Endothelial cell of umbilical vein (primary cell): ENCODE measurements around the gene COL6A3. TPM values are rescaled to one million over a fixed set of nuclear protein-coding genes. Genes with fewer than 3 reads are reported as not detected.

Experiments used
- BruUV-seq: library from RNA; stranded (reverse); fragments of 400-500 nt; replicated peaks from 2 replicates; lab custom pipeline; 2021; lab: Mats Ljungman, UMichigan
- CTCF ChIA-PET: fragments of 300-600, 350-600 bp; sonication (Branson Sonifier 250); formaldehyde crosslinking; loops from one replicate; lab custom pipeline; 2021; ENCODE audit warnings: antibody characterized with exemption, inconsistent platforms; lab: Charles Lee
- POLR2A ChIA-PET: fragments of 300-600, 350-600 bp; sonication (Branson Sonifier 250); formaldehyde crosslinking; loops from one replicate; lab custom pipeline; 2021; ENCODE audit warnings: antibody characterized with exemption, inconsistent platforms; lab: Charles Lee
- DNase-seq: peaks from one replicate; pipeline ENCODE4 v3.0.0-alpha.2; 2011; ENCODE audit warnings: low read depth, low spot score
- FAIRE-seq: peaks from 2 replicates; lab custom pipeline; 2011; peaks lifted over from hg19 to GRCh38; lab: Jason Lieb, UNC
- H2AFZ ChIP-seq: 2 replicates; pipeline ENCODE4 v1.6.0; 2012; ENCODE audit warnings: low read depth, low read length, control low read depth, inconsistent platforms
- H3K27ac ChIP-seq: 2 replicates; pipeline ENCODE4 v1.5.1; 2011; ENCODE audit warnings: low read depth, mild to moderate bottlenecking, control low read depth, low read length, moderate library complexity; ENCODE audit not compliant: insufficient read depth
- H3K27me3 ChIP-seq, 2 experiments: 2 replicates each; pipeline versions ENCODE4 v1.6.0 to v1.6.1; 2011; ENCODE audit warnings: low read length in 2 of 2, mixed read lengths in 1 of 2; ENCODE audit not compliant: control insufficient read depth in 2 of 2, insufficient read depth in 2 of 2
- H3K36me3 ChIP-seq, 2 experiments: 2 replicates in 1 of 2; 3 replicates in 1 of 2; pipeline ENCODE4 v1.5.1; 2011; ENCODE audit warnings: low read length in 2 of 2, mild to moderate bottlenecking in 1 of 2, moderate library complexity in 1 of 2; ENCODE audit not compliant: control insufficient read depth in 2 of 2, insufficient read depth in 2 of 2; ENCODE audit errors: extremely low read depth in 1 of 2
- H3K4me1 ChIP-seq: 3 replicates; pipeline ENCODE4 v1.5.1; 2011; ENCODE audit warnings: mild to moderate bottlenecking, low read length; ENCODE audit not compliant: control insufficient read depth, insufficient read depth; ENCODE audit errors: extremely low read depth
- H3K4me2 ChIP-seq: 2 replicates; pipeline ENCODE4 v1.6.1; 2011; ENCODE audit warnings: low read length, control low read depth, mixed read lengths; ENCODE audit not compliant: insufficient read depth
- H3K4me3 ChIP-seq, 3 experiments: fragments of 200-600 bp in 1 of 3; sonication (generic), shearing (Covaris generic) in 1 of 3; replicated peaks in 1 of 3; 2 replicates each; pipeline ENCODE4 v1.5.1; 2011 to 2016; ENCODE audit warnings: control low read depth in 3 of 3, low read length in 3 of 3, mild to moderate bottlenecking in 2 of 3, inconsistent platforms in 1 of 3, low read depth in 1 of 3, moderate library complexity in 1 of 3; ENCODE audit not compliant: insufficient read depth in 1 of 3
- H3K79me2 ChIP-seq: 2 replicates; pipeline ENCODE4 v1.6.0; 2012; ENCODE audit warnings: low read length, inconsistent platforms; ENCODE audit not compliant: control insufficient read depth, insufficient read depth
- H3K9ac ChIP-seq: replicated peaks from 2 replicates; pipeline ENCODE3; 2011; ENCODE audit warnings: low read length, control low read depth; ENCODE audit not compliant: insufficient read depth; ENCODE audit errors: extremely low read depth
- H3K9me1 ChIP-seq: replicated peaks from 3 replicates; pipeline ENCODE4 v1.6.0; 2011; ENCODE audit warnings: mild to moderate bottlenecking, low read length; ENCODE audit not compliant: control insufficient read depth, insufficient read depth; ENCODE audit errors: extremely low read depth
- H3K9me3 ChIP-seq: replicated peaks from 2 replicates; pipeline ENCODE4 v1.5.1; 2012; ENCODE audit warnings: low read length, inconsistent platforms; ENCODE audit not compliant: control insufficient read depth, insufficient read depth
- H4K20me1 ChIP-seq: replicated peaks from 2 replicates; pipeline ENCODE3; 2011; ENCODE audit warnings: mild to moderate bottlenecking, low read length; ENCODE audit not compliant: control insufficient read depth, insufficient read depth; ENCODE audit errors: extremely low read depth
- CTCF ChIP-seq, 2 donors: IDR thresholded peaks; 1 replicate in 1 of 2; 2 replicates in 1 of 2; pipeline ENCODE4 v1.5.1; 2011; ENCODE audit warnings: low read length in 2 of 2, mild to moderate bottlenecking in 2 of 2, moderate library complexity in 2 of 2, control low read depth in 1 of 2, inconsistent platforms in 1 of 2, low read depth in 1 of 2; ENCODE audit not compliant: insufficient read depth in 1 of 2; ENCODE audit errors: extremely low read depth in 1 of 2
- EZH2 ChIP-seq: IDR thresholded peaks from 2 replicates; pipeline ENCODE4 v1.6.1; 2012; ENCODE audit warnings: borderline replicate concordance, low read depth, mild to moderate bottlenecking, moderate library complexity, low read length, inconsistent platforms; ENCODE audit not compliant: severe bottlenecking
- FOS ChIP-seq: IDR thresholded peaks from 2 replicates; pipeline ENCODE4 v1.6.1; 2011; ENCODE audit warnings: mild to moderate bottlenecking, low read length, moderate library complexity, borderline replicate concordance; ENCODE audit not compliant: insufficient read depth
- JUN ChIP-seq: IDR thresholded peaks from 2 replicates; pipeline ENCODE4 v1.6.1; 2011; ENCODE audit warnings: borderline replicate concordance, low read depth; ENCODE audit not compliant: insufficient read length, insufficient read depth
- MAX ChIP-seq: IDR thresholded peaks from 2 replicates; pipeline ENCODE4 v1.6.1; 2011; ENCODE audit not compliant: insufficient read depth, insufficient read length
- MYC ChIP-seq: IDR thresholded peaks from one replicate; pipeline ENCODE4 v1.6.1; 2011; ENCODE audit warnings: mild to moderate bottlenecking, low read depth, low read length
- POLR2A ChIP-seq: IDR thresholded peaks from 2 replicates; pipeline ENCODE4 v1.6.1; 2012; ENCODE audit warnings: low read depth, mild to moderate bottlenecking, control low read depth, low read length
- POLR2AphosphoS5 ChIP-seq: IDR thresholded peaks from 2 replicates; pipeline ENCODE4 v1.6.1; 2012; ENCODE audit warnings: low read depth, mild to moderate bottlenecking, control low read depth, low read length, moderate library complexity; ENCODE audit not compliant: insufficient read depth
- dilution Hi-C: fragments of 300-500 bp; cut with MboI; formaldehyde crosslinking; loops from one replicate; pipeline ENCODE4 v1.15.0; 2019; ENCODE audit warnings: low sequenced_read_pairs; ENCODE audit not compliant: extremely low pct_ligation_motif_present
- intact Hi-C: fragments of 100-400 bp; cut with micrococcal nuclease; formaldehyde crosslinking; loops from one replicate; pipeline ENCODE4 v1.10.0; 2022
- polyA plus RNA-seq, 4 experiments: library from polyadenylated mRNA; depleted of rRNA in 3 of 4; stranded (reverse) in 3 of 4; unstranded in 1 of 4; fragments of >200 nt; gene quantifications; 2 replicates each; pipeline versions ENCODE4 v1.2.1 to v1.2.3, GENCODE V29; 2011 to 2012; ENCODE audit warnings: missing spikeins in 1 of 4
- total RNA-seq: library from RNA; stranded (reverse); gene quantifications from 2 replicates; pipeline ENCODE4 v1.2.3, GENCODE V29; 2021

The COL6A3 gene
- total and polyA plus RNA-seq, 2 donors (not counting 3 experiments of a cell fraction or from before 2014, with no cell fraction given) = 0.03 TPM; not detected in 1

GRCh38 chr2:237359894-237360780, 53.8 kb downstream of the COL6A3 start:
- DNase-seq (no peak), FAIRE-seq (no peak)
- H3K4me1 ChIP-seq = no peaks in the 10 kb centered on the region
- no peaks in the 10 kb centered on the region for H3K9me3 ChIP-seq
- no TSS peak for BruUV-seq
- H3K4me3 ChIP-seq = no peak overlapping the region
- dilution Hi-C loops = no loop called here
- H4K20me1 ChIP-seq = no peaks in the 10 kb centered on the region
- TF ChIP-seq MAX = no peak
- no peak for TF ChIP-seq POLR2A
- no peak for TF ChIP-seq EZH2
- no peak for TF ChIP-seq MYC
- no peak for TF ChIP-seq JUN
- TF ChIP-seq FOS = no peak
- no peak for TF ChIP-seq POLR2AphosphoS5
- no peak for TF ChIP-seq CTCF (IDR thresholded peaks at IDR 0.05; ENCODE audit: extremely low read depth in 1 of 2, insufficient read depth in 1 of 2, low read depth in 1 of 2, low read length in 2 of 2)
- no peak overlapping the region for H2AFZ ChIP-seq
- POLR2A ChIA-PET = no interaction called here
- intact Hi-C loops = no loop called here
- CTCF ChIA-PET = no interaction called here
- peaks cover 0 to 2% of the 10 kb centered on the region in 2 experiments for H3K27me3 ChIP-seq
- H3K4me2 ChIP-seq = no peak overlapping the region
- H3K27ac ChIP-seq = no peak overlapping the region
- no peaks in the 10 kb centered on the region for H3K9me1 ChIP-seq
- no peaks in the 10 kb centered on the region for H3K36me3 ChIP-seq
- no peak overlapping the region for H3K9ac ChIP-seq
- H3K79me2 ChIP-seq = no peaks in the 10 kb centered on the region
